GM20000 (cell line): Measurements from ENCODE around the gene BIRC5.
"Not testable (repeated sequence)": the region's sequence is repeated elsewhere in the genome, so short reads cannot be mapped to it uniquely, and the experiment has no call there.

ENCODE experiments used
- DNase-seq: peaks from one replicate; pipeline ENCODE4 v3.0.0; 2012; ENCODE audit warnings: low spot score
- TF ChIP-seq, protein P1 (sequence below): IDR thresholded peaks from 2 replicates; pipeline ENCODE4 v1.5.1; 2012; ENCODE audit warnings: mild to moderate bottlenecking, control low read depth; ENCODE audit errors: extremely low read depth, missing control alignments

Gene BIRC5

DNA sequence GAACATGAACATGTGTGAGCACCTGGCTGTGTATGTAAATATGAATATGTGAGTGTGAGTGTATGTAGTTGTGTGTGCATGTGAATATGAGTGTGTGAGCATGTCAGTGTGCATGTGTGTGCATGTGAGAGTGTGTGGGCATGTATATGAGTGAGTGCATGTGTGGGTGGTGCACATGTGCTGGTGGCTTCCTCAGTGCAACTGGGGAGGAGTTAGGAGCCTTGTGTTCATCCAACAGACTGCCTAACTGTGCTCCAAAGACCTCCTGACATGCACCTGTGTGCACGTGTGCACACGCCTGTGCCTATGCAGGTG, 18.8 kb downstream of the BIRC5 start:
- no peak for DNase-seq
- TF ChIP-seq, protein P1, sequence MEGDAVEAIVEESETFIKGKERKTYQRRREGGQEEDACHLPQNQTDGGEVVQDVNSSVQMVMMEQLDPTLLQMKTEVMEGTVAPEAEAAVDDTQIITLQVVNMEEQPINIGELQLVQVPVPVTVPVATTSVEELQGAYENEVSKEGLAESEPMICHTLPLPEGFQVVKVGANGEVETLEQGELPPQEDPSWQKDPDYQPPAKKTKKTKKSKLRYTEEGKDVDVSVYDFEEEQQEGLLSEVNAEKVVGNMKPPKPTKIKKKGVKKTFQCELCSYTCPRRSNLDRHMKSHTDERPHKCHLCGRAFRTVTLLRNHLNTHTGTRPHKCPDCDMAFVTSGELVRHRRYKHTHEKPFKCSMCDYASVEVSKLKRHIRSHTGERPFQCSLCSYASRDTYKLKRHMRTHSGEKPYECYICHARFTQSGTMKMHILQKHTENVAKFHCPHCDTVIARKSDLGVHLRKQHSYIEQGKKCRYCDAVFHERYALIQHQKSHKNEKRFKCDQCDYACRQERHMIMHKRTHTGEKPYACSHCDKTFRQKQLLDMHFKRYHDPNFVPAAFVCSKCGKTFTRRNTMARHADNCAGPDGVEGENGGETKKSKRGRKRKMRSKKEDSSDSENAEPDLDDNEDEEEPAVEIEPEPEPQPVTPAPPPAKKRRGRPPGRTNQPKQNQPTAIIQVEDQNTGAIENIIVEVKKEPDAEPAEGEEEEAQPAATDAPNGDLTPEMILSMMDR: no peak

GRCh38 chr17:78233678-78234077, 19.6 kb downstream of the BIRC5 start:
- TF ChIP-seq, protein P1: no peak
- no peak for DNase-seq

- no peak for DNase-seq
- TF ChIP-seq, protein P1: no peak
These were observed 20.3 kb downstream of the BIRC5 start for GRCh38 chr17:78234261-78234865.

GRCh38 chr17:78235022-78235421, 21.0 kb downstream of the BIRC5 start:
- not testable (repeated sequence) for DNase-seq

DNA sequence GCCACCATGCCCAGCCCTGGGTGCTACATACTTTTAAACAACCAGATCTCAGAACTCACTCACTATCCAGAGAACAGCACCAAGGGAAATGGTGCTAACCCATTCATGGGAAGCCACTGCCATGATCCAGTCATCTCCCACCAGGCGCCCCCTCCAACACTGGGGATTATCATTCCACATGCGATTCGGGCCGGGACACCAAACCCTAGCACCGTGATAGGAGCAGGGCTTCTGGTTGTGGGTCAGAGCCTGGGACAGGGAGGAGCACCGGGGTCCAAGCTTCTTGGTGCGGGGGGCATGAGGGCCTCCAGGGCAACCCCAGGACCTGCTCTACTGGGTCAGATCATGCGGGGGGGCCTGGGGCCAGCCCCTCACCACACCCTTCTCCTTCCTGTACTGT, 21.8 kb downstream of the BIRC5 start:
- TF ChIP-seq, protein P1: no peak
- DNase-seq: no peak

DNA sequence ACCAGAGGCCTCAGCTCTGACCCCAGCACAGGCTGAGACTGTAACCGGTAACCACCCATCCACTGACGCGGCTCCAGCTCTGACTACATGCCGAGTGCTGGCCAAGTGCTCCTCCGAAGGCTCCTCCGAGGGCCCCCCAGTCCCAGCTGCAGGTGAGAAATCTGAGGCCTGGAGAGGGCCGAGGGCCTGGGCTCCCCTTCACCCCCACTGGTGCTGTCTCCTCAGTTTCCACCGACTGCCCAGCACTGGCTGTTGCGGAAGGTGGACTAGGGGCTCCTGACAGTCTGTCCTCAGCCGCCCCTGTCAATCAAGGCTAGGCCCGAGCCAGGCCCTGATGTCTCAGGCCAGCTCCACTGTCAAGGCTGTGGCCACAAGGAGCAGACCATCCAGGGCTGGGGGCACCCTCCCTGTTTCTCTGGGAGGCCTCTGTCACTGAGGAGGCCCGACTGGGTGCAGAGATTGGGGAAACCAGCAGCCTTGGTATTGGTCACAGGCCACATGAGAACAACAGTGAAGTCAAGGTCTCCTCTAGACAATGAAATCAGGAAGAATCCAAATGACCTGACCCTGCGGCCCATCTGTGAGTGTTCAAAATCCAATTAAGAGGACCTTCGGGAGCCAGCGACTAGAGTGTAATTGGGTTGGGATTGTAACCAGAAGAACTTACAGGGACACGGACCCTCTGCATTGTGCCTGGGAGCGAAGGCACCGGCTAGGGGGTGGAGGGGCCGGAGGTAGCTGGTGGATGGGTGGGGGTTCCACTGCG, 22.5 kb downstream of the BIRC5 start:
- no peak for DNase-seq
- TF ChIP-seq, protein P1: no peak

DNA sequence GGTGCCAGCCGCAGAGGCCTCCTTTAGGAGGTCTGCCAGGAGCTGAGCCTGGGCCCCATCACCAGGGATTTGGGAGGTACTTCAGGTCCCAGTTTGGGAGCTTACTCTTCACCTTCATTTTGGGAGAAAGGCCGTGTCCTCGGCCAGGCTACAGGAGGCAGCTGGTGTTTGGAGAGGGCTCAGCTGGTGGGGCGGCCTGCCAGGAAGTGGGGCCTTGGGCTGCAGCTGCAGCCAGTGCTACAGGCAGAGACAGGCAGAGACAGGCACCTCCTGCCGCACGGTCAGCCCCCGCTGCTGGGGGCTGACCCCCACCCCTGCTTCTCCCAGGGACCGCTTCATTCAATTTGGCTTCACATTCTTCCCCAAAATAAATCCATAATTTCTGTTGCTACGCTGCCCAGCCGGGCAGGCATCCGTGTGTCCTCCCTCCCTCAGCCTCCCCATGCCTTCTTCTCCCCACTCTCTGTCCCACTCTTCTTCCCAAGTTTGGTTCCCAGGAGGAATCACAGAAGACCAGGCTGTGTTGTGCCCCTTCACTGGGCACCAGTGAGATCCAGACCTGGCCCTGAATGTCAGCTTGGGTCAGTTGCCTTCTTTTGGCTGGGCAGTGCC, 23.5 kb downstream of the BIRC5 start:
- TF ChIP-seq, protein P1: no peak
- no peak for DNase-seq
